GM19035 (cell line): ENCODE data around the gene FBH1.
"Not testable (repeated sequence)": the region's sequence is repeated elsewhere in the genome, so short reads cannot be mapped to it uniquely, and the experiment has no call there.

Experiments
- ATAC-seq: cut with Tn5 transposase; IDR thresholded peaks from one replicate; pipeline ENCODE4 v1.9.1; 2021; ENCODE audit not compliant: unreplicated experiment

FBH1 gene

DNA sequence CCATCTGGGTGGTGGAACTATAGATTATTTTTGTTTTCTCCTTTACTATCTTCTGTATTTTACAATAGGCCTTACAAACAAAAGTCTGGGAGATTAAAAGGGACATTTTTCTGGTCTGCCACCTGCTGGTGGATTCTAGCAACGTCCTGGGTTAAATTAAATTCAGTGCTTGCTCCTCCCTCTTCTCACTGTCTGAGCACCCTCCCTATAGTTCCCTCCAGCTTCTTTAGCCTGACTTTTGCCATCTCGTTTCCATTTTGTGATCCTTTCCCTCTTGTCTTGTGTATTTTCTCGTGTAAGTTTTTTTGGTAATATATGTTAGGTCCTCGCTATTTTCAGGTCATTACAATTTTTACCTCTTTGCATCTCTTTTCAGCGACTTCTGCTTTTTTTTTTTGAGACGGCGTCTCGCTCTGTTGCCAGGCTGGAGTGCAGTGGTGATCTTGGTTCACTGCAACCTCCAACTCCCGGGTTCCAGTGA is 16.5 kb upstream of the FBH1 start:
- ATAC-seq = peak; percentile 86

DNA sequence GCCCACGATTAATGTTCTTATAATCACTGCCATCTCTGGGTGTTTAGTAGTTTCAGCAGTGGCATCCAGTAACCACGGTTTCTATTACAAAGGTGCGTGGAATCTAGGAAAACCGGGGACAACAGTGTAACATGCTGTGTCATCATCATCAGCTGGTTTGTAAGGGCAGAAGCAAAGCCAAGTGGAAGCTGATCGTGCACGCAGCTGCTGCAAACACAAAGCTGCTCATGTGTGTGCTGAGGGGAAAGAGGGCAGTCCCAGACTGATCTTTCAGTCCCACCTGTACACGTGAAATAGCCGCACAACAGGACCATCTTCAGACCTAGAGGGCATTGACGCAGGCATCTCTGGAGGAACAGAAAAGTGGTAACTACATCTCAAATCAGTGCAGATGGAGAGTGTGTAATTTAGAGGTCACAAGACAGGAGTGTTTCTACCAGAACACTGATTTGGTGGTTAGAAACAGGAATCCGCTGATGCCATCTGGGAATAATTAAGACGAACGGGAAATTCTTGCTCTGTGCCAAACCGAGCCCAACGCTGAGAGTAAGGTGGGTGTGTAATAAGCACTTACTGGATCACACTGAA is 13.8 kb upstream of the FBH1 start:
- no peak for ATAC-seq

DNA sequence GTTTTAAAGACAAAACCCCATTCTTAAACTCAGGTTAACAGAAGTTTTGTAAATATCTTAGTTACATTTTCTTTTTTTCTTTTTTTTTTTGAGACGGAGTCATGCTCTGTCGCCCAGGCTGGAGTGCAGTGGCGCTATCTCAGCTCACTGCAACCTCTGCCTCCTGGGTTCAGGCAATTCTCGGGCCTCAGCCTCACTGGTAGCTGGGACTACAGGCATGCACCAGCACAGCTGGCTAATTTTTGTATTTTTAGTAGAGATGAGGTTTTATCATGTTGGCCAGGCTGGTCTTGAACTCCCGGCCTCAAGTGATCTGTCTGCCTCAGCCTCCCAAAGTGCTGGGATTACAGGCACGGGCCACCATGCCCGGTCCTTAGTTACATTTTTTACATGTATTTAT is 13.0 kb upstream of the FBH1 start:
- not testable (repeated sequence) for ATAC-seq

DNA sequence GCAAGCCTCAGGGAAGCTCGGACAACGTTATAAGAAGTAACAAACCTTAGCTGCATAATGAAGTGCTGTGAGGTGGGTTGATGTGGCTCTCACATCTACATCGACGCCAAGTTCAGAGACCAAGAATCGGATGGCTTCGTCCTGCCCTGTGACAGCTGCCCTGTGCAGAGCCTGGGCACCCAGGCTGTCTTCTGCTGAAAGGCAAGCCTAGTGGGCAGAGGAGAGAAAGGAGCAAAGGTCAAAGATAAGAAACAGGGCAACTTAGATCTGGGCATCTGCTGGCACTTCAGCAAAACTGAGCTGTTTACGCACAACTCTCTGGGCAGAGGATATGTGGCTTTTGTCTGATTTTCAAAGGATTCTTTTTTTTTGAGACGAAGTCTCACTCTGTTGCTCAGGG is 7.1 kb upstream of the FBH1 start:
- no peak for ATAC-seq

DNA sequence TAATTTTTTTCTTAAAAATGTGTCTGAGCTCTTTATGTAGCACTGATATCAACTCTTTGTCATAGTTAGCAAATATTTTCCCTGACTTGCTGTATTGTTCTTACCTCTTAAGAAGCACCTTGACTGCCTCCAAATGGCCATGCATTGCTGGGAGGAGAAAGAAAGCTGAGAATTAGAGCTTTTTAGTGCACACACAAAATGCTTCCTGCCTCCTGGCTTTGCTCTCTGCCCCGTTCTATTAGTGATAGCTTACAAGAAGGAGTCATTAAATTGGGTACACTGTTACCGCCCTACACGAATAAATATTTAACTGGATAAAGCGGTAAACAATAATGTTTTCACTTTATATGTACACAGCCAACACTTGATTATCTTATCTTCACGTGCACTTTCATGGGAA is 4.4 kb upstream of the FBH1 start:
- ATAC-seq = no peak

DNA sequence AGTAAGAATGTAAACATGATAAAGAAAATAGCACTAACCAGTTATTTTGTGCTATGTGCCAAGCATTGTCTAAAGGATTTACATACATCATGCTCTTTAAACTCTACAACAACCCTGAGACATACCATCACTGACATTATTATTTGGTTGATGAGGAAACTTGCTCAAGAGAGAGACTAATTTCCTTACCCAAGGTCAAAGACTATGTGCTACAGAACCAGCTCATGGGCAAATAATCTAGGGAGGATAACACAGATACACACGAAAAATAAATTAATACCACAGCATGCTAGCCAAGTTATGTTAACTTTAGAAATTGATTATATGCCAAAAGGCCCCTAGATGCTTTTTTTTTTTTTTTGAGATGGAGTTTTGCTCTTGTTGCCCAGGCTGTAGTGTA is 3.0 kb upstream of the FBH1 start:
- no peak for ATAC-seq

DNA sequence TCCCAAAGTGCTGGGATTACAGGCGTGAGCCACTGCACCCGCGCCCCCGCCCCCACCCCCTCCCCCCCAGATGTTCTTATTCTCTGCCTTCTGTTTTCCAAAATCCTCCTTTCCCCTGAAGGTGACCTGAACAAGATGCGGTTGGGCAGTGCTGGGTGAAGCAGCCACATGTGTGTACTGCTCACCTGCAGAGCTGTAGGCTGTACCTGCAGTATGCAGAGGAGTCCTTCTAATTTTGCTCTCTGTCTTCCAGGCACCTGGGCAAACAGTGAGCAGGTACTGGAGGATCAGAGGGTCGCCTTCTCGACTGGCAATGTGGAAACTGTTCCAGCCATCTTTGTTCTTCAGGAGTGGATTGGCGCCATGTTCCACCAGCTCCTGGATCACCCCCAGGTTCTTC is 2.4 kb upstream of the FBH1 start:
- no peak for ATAC-seq

DNA sequence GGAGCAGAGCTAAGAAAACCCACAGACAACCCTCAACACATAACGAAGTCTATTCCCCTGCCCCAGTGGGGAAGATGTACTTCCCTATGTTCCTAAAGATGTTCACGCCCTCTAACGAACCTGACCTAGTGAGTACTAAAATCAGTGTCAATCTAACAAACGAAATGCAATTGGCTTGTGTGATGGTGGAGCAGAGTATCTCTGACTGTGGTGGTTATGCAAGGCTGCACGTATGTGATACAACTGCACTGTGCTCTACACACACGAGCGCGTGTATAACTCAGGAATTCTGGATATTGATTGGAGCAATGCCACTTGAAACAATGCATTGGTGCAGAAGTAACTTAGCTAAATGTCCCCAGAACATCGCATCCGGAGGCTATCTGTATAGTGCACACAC is 1.7 kb upstream of the FBH1 start:
- ATAC-seq = no peak

DNA sequence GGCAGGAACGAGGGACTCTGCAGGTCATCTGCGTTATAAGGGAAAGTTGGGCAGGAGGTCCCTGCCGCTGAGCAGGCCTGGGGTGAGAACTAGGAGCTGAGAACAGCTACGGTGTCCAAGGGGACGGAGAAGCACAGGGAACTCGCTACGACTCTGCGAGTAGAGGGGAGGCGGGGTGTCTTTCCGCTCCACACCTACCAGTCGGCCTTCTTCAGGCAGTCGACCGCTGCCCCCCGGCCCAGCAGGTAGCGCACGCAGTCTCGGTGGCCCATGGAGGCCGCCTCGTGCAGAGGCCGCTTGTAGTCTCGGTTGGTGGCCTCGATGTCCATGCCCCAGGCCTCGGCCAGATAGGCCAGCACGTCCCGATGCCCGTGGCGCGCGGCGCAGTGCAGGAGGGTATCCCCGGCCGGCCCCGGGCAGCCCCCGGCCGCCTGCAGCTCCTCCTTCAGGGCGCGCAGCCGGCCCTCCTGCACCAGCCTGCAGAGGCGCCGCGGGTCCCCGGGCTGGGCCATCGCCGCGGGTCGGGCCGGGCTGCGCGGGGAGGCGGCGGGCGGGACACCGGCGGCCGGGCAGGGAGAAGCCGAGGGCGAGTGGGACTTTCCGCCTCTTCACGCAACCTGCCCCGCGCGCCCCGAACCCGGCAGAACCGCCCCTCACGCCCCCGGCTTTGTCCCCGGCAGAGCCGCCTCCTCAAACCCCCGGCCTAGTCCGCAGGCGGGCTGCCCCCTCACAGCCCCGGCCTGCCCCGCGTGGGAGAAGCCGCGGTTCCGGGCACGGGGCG is 1.0 kb upstream of the FBH1 start:
- peak; percentile 31 for ATAC-seq

DNA sequence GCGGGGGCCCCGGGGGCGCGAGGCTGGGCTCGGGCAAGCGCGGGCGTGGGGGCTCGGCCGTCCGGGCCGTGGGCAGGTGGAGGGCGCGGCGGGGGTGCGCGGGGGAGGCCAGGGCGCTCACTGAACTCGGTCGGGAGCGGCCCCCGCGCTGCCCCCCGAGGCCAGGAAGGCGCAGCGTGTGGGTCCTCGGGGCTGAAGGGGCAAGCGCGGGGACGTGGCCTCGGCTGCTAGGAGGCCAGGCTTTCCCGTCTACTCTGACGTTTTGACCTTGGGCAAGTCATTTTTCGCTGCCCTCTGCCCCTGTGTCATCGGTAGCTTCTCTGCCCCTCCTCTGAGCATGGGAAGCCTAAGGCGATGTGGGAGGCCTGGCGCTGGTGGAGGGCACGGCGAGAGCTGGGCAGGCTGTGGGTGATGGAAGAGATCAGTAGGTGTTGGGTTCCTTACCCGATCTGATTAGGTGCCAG is 441 bp downstream of the FBH1 start:
- ATAC-seq = peak; percentile 6

DNA sequence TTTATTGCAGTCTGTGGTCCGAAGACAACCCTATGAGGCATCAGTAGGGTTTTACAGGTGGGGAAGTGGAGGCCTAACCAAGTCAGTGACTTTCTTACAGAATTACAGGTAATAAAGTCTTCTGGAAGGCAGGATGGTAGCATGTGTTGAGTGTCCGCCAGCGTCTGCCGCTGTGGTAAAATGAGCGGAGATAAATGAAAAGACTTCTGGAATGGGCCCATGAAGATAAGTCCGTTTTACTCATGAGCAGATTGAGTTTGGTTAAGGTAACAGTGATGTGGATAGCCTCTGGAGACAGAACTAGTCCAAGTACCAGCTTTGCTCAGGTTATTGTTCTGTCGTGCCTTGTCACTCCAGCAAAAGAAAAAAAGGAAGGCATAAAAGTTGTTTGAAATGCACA is 966 bp downstream of the FBH1 start:
- no peak for ATAC-seq

DNA sequence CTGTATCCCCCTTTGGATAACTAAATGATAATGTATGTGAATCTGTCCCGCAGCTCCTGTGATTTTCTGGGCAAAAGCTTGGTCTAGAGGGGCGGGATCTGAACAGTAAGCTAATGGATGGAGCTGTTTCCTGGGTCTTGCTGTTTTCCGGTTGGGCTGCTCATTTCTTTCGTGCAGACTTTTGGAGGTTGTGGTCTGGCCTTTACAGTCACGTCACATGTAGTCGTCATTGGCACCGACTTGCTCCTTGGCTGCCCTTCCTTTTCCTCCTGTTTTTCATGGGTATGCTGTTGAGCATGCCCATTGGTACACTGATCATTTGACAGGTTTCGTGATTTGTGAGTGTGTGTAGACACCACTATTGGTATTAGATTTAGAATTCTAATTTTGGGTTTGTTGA is 2.0 kb downstream of the FBH1 start:
- no peak for ATAC-seq

DNA sequence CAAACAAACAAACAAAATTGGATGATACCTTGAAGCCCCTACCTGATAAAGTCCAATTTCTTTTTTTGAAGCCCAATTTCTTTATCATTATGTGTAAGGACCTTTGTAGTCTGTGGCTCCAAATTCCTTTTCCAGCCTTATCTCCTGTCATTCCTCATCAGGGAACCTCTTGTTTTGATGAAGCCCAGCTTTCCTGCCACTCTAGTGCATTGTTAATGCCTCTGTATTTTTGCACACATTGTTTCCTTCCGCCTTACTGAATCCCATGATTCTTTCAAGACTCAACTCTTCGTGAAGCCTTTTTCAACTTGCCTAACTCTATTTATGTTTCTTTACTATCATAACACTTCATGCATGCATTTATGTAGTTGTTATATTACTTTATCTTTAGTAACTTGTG is 3.3 kb downstream of the FBH1 start:
- no peak for ATAC-seq

DNA sequence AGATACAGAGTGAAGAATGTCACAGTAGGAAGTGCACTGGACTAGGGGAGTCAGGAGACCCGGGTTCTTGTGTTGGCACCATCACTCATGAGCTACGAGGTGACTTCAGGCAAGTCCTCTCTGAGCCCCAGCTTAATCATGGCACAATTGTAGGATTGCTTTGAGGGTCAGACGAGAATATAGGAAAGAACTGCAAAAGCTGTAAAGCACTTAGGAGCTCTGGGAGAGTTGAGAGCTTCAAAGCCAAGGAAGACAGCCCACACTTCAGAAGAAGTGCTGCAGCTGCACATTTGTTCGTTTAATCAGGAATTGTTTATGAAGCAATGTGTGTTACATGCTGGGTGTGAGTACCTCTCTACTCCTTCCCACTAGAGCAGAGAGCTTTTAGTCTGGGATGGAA is 4.4 kb downstream of the FBH1 start:
- ATAC-seq = no peak

DNA sequence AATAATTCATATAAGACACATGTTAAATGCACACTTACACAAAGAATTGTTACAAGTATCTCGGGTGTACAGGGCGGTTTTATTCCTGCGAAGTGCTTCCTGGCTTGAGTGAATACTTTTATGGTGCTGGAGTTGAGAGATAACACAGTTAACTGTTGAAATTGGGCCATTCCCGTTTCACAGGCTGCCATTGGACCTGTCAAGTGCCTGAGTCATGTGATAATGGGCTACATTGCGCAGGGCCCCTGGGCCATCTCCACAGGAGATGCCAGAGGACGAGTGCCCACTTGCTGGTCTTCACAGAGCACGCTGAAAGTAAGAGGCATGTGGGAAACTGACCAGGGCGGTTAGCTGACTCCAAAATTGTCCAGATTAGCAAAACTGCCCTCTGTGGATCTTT is 4.8 kb downstream of the FBH1 start:
- no peak for ATAC-seq

DNA sequence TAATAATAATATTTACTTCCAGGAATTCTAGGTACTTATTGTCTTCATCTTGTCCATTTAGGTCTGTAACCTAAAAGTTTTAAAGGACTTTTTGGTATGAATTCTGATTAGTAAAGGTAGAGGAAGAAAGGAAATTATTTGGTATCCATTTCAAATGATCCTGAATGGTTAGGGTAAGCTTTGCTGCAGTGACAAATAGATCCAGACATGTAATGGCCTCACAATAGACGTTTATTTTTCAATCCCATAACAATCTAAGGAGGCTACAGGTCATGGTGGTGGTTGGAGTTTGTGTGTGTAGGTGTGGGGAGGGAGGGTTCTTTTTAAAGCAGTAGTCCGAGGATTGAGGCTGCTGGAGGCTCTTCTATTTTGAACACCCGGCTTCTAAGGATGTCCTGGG is 5.3 kb downstream of the FBH1 start:
- ATAC-seq = no peak

DNA sequence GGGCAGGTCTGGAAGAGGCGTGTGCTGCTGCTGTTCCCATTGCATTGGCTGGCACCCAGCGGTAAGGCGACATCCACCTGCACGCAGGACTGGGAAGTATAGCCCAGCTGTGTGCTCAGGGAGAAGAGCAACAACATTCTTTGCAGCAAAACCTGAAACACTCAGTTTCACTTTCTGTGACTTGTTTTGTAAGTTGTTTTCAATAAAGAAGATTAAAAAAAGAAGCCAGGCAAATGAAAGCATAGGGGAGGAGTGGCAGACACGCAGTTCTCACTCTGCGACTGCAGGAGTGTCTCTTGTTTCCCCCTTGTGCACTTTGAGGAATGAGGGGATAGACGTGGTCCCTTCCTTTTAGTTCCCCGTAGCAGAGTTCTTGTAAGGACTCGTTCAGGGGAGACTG is 5.8 kb downstream of the FBH1 start:
- ATAC-seq = peak; percentile 57

DNA sequence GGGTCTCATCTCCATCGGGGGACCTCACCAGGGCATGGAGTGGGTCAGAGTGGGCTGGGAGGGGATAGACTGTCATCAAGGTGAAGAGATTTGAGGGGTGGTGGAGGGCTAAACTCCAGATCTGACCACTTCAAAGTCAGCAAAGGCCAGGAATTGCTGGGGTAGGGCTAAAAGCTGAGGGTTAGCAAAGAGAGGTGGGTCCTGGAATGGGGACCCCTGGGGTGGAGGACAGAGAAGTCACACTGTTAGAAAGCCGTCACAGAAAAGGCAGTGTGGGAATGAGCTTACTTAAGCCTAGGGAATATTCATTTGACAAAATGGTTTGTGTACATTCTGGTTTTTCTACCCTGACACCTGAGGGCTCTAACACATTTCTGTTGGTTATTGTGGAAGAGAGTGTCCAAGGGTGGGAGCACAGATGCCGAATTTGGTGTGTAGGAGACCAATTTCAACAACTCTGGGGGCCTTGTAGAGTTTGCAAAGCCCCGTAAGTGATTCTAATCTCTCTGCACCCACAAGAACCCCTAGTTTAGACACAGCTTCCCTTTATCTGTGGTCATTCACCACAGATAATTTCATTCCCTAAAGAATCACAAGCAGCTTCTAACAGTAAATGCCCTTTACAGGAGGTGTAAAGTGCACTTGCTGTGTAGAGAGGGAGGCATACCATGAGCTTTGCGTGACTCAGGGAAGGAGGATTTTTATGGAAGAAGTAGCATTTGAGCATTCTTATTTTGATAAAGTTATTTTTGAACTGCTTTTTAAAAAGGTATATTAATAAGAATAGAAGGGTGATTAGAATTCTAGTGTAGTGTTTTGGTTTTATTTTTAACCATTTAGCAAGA is 6.4 kb downstream of the FBH1 start:
- ATAC-seq = peak; percentile 29

DNA sequence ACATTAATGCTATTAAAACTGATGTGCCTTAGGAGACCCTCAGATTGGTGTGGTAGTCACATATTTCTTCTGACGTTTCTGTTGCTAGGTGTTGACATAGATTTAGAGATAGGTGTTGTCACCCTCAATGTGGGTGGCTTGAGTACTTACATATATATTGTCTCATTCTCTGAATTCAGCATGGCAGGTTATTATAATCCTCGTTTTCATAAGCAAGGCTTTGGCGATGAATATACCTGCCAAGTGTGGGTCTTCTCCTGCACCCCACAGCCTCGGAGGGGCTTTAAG is 7.0 kb downstream of the FBH1 start:
- ATAC-seq = no peak

DNA sequence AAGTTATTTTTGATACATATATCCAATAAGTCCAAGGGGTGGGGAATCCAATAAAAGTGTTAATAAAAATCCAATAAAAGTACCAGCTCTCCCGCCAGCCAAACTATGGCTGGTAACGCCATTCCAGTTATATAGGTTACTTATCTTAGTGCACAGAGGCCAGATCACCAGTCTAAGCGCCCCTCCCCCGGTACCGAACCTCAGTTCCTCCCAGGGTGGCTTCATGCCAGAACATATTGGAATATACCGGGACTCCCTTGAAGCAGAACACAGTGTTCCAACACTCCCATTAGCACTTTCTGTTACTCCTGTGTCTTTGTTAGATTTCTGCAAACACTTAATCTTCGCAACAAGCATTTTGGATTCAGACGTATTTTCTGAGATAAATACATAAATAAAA is 7.5 kb downstream of the FBH1 start:
- ATAC-seq = no peak

DNA sequence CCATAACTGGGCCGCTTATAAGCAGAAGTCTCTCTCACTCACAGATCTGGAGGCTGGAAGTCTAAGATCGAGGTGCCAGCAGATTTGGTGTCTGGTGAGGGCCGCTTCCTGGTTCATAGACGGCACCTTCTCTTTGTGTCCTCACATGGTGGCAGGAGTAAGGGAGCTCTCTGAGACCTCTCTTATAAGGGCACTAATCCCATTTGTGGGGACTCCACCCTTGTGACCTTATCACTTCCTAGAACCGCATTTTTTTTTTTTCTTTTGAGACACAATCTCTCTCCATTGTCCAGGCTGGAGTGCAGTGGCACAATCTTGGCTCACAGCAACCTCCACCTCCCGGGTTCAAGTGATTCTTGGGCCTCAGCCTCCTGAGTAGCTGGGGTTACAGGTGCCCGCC is 8.1 kb downstream of the FBH1 start:
- ATAC-seq = no peak

DNA sequence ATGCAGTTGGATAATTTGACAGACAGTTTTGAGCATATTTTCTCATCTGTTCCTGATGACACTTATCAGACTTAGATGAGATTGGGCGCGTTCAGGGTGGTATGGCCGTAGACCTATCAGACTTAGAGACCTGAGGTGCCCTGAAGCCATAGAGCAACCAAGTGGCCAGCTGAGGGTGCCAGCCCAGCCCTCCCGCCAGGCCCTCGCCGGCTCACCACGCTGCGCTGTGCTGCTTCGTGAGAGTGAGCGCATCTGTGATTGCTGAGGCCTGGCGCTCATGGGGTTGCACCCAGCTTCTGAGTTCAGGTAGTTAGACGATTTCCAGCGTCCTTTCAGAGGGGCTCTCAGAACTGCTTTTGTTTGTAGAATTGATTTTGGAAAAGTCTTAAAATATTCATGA is 10.2 kb downstream of the FBH1 start:
- no peak for ATAC-seq
